CD14-positive monocyte (primary cell): ENCODE data around the gene FAM98B. TPM values are rescaled to one million over a fixed set of nuclear protein-coding genes. Genes with fewer than 3 reads are reported as not detected.
A peak's percentile ranks its signal among the peaks of the same experiment; 100 is the strongest.
"Not testable (repeated sequence)": the region's sequence is repeated elsewhere in the genome, so short reads cannot be mapped to it uniquely, and the experiment has no call there.

Experiments used
- DNase-seq, 3 donors: peaks; one replicate each; pipeline ENCODE4 v3.0.0-alpha.2; 2011 to 2022
- H2AFZ ChIP-seq: 2 replicates; pipeline ENCODE4 v1.6.0; 2012; ENCODE audit warnings: mild to moderate bottlenecking, low read depth, low read length, inconsistent platforms; ENCODE audit not compliant: insufficient read depth, poor library complexity, severe bottlenecking
- H3K27ac ChIP-seq, 2 donors: 1 replicate in 1 of 2; 2 replicates in 1 of 2; pipeline ENCODE4 v1.5.1; 2012 to 2013; ENCODE audit warnings: low read length in 2 of 2, control low read depth in 1 of 2, inconsistent platforms in 1 of 2, low read depth in 1 of 2, mild to moderate bottlenecking in 1 of 2
- H3K27me3 ChIP-seq, 2 donors: one replicate each; pipeline versions ENCODE4 v1.6.0 to v1.6.1; 2011 to 2013; ENCODE audit warnings: low read length in 2 of 2; ENCODE audit not compliant: control insufficient read depth in 2 of 2, insufficient read depth in 2 of 2
- H3K36me3 ChIP-seq, 2 donors: replicated peaks in 1 of 2; 1 replicate in 1 of 2; 2 replicates in 1 of 2; pipeline versions ENCODE4 v1.5.1 to v1.6.1; 2012 to 2013; ENCODE audit warnings: low read length in 2 of 2, control low read depth in 1 of 2, inconsistent platforms in 1 of 2, mild to moderate bottlenecking in 1 of 2; ENCODE audit not compliant: insufficient read depth in 2 of 2, control insufficient read depth in 1 of 2
- H3K4me1 ChIP-seq, 2 donors: 1 replicate in 1 of 2; 2 replicates in 1 of 2; pipeline versions ENCODE4 v1.5.1 to v1.6.1; 2012 to 2013; ENCODE audit warnings: low read length in 2 of 2, control low read depth in 1 of 2, inconsistent platforms in 1 of 2, mild to moderate bottlenecking in 1 of 2, moderate library complexity in 1 of 2; ENCODE audit not compliant: insufficient read depth in 2 of 2, control insufficient read depth in 1 of 2
- H3K4me2 ChIP-seq: replicated peaks from 2 replicates; pipeline ENCODE3; 2012; ENCODE audit warnings: low read length, moderate library complexity, mild to moderate bottlenecking; ENCODE audit not compliant: poor library complexity, severe bottlenecking; ENCODE audit errors: extremely low read depth
- H3K4me3 ChIP-seq, 3 experiments: fragments of 200-600 bp in 1 of 3; sonication (generic) in 1 of 3; replicated peaks in 1 of 3; 1 replicate in 2 of 3; 2 replicates in 1 of 3; pipeline ENCODE4 v1.5.1; 2011 to 2013; ENCODE audit warnings: low read length in 3 of 3, mild to moderate bottlenecking in 3 of 3, control low read depth in 2 of 3, low read depth in 2 of 3, inconsistent platforms in 1 of 3, moderate library complexity in 1 of 3
- H3K79me2 ChIP-seq: 2 replicates; pipeline ENCODE4 v1.6.0; 2012; ENCODE audit warnings: mild to moderate bottlenecking, control low read depth, inconsistent platforms, low read length, moderate library complexity; ENCODE audit not compliant: insufficient read depth
- H3K9ac ChIP-seq: 2 replicates; pipeline ENCODE4 v1.6.0; 2017; ENCODE audit warnings: low read length, mild to moderate bottlenecking; ENCODE audit not compliant: insufficient read depth, poor library complexity, severe bottlenecking
- H3K9me3 ChIP-seq, 2 donors: replicated peaks in 1 of 2; 1 replicate in 1 of 2; 2 replicates in 1 of 2; pipeline versions ENCODE4 v1.5.1 to v1.6.1; 2012 to 2013; ENCODE audit warnings: low read length in 2 of 2, control low read depth in 1 of 2; ENCODE audit not compliant: control insufficient read depth in 1 of 2, insufficient read depth in 1 of 2
- H4K20me1 ChIP-seq: 2 replicates; pipeline ENCODE4 v1.6.0; 2012; ENCODE audit warnings: mild to moderate bottlenecking, low read length, control low read depth, moderate library complexity; ENCODE audit not compliant: insufficient read depth
- H3K27ac Mint-ChIP-seq, 7 donors: one replicate each; pipeline ENCODE4 v1.8.0; 2020; ENCODE audit warnings: mild to moderate bottlenecking in 7 of 7, mixed read lengths in 7 of 7, moderate library complexity in 6 of 7, inconsistent platforms in 2 of 7
- H3K27me3 Mint-ChIP-seq, 3 donors: one replicate each; pipeline ENCODE4 v1.8.0; 2021 to 2022; ENCODE audit warnings: low read depth in 3 of 3, mild to moderate bottlenecking in 3 of 3, mixed read lengths in 3 of 3, moderate library complexity in 3 of 3, inconsistent platforms in 1 of 3
- H3K36me3 Mint-ChIP-seq, 2 donors: one replicate each; pipeline ENCODE4 v1.8.0; 2020; ENCODE audit warnings: mixed read lengths in 2 of 2, inconsistent platforms in 1 of 2, mild to moderate bottlenecking in 1 of 2
- H3K4me1 Mint-ChIP-seq: one replicate; pipeline ENCODE4 v1.8.0; 2020; ENCODE audit warnings: mild to moderate bottlenecking, mixed read lengths
- H3K4me3 Mint-ChIP-seq, 2 donors: one replicate each; pipeline ENCODE4 v1.8.0; 2020; ENCODE audit warnings: mild to moderate bottlenecking in 2 of 2, mixed read lengths in 2 of 2, moderate library complexity in 1 of 2
- H3K9me3 Mint-ChIP-seq, 7 donors: one replicate each; pipeline ENCODE4 v1.8.0; 2020 to 2022; ENCODE audit warnings: mixed read lengths in 7 of 7, mild to moderate bottlenecking in 6 of 7, moderate library complexity in 6 of 7, inconsistent platforms in 2 of 7
- WGBS: methylation state at CpG from one replicate; pipeline ENCODE4 v1.1.5; 2013; ENCODE audit warnings: missing lambda C conversion rate; ENCODE audit not compliant: insufficient coverage; 5-methylcytosine and 5-hydroxymethylcytosine counted together
- intact Hi-C, 2 donors: fragments of 100-400 bp; cut with micrococcal nuclease; formaldehyde crosslinking; loops; one replicate each; pipeline versions ENCODE4 v1.15.0 to v1.15.1; 2023
- polyA plus RNA-seq, 3 donors: library from polyadenylated mRNA; depleted of rRNA in 1 of 3; unstranded in 2 of 3; stranded (reverse) in 1 of 3; fragments of 300-500 nt in 2 of 3; fragments of >200 nt in 1 of 3; fragmentation: Illumina TruSeq in 2 of 3; gene quantifications; 1 replicate in 2 of 3; 2 replicates in 1 of 3; pipeline ENCODE4 v1.2.3, GENCODE V29; 2012 to 2021
- TF ChIP-seq, protein P1 (sequence below): fragments of 200-600 bp; IDR thresholded peaks from one replicate; pipeline ENCODE4 v1.8.0; 2022; ENCODE audit warnings: antibody characterized with exemption, mild to moderate bottlenecking

FAM98B gene
- polyA plus RNA-seq, 3 donors: 0.41 to 1.3 (median 0.69) TPM

DNA sequence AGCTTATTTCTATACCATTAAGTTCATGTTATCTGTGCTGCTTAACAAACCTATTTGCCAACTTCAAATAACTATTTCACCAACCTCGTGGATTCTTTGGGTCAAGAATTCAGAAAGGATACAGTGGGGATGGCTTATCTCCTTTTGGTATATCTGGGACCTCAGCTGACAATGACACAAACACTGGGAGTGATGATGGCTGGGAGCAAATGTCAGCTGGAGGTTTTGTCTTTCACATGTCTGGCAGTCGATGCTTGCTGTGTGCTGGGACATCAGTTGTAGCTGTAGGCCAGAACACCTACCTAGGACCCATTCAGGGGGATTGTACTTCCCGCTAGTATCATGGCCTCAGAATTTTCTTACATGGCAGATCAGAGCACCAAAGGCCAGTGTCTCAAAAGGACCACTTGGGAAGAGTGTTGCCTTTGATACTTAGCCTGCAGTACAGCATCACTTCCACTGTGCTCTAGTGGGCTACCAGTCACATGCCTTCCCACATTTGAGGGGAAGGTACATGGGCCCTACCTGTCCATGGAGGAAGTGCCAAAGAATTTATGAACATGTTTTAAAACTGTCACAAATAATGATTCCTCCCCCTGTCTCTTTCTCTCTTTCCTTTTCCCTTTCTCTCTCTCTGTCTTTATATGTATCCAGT, 23.7 kb upstream of the FAM98B start:
- Mint-ChIP-seq H3K4me3 (no peak overlapping the region), H3K36me3 (no peaks in the 10 kb centered on the region), H3K9me3 (no peaks in the 10 kb centered on the region), H3K27ac (no peak overlapping the region), H3K27me3 (peaks cover 3 to 11% (median 7%) of the 10 kb centered on the region in 3 donors), H3K4me1 (no peaks in the 10 kb centered on the region)
- H3K4me3 ChIP-seq: no peak overlapping the region
- H3K79me2 ChIP-seq: no peaks in the 10 kb centered on the region
- DNase-seq: no peak
- H3K36me3 ChIP-seq: no peaks in the 10 kb centered on the region
- TF ChIP-seq, protein P1, sequence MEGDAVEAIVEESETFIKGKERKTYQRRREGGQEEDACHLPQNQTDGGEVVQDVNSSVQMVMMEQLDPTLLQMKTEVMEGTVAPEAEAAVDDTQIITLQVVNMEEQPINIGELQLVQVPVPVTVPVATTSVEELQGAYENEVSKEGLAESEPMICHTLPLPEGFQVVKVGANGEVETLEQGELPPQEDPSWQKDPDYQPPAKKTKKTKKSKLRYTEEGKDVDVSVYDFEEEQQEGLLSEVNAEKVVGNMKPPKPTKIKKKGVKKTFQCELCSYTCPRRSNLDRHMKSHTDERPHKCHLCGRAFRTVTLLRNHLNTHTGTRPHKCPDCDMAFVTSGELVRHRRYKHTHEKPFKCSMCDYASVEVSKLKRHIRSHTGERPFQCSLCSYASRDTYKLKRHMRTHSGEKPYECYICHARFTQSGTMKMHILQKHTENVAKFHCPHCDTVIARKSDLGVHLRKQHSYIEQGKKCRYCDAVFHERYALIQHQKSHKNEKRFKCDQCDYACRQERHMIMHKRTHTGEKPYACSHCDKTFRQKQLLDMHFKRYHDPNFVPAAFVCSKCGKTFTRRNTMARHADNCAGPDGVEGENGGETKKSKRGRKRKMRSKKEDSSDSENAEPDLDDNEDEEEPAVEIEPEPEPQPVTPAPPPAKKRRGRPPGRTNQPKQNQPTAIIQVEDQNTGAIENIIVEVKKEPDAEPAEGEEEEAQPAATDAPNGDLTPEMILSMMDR: no peak
- no peak overlapping the region for H3K27ac ChIP-seq
- no peaks in the 10 kb centered on the region for H3K27me3 ChIP-seq
- H4K20me1 ChIP-seq: no peaks in the 10 kb centered on the region
- 94% methylated on average over 2 of the region's 3 CpGs for WGBS
- H2AFZ ChIP-seq: no peak overlapping the region
- H3K9ac ChIP-seq: no peak overlapping the region
- no peaks in the 10 kb centered on the region for H3K9me3 ChIP-seq
- no peaks in the 10 kb centered on the region for H3K4me1 ChIP-seq
- no peak overlapping the region for H3K4me2 ChIP-seq
- intact Hi-C loops: no loop called here

DNA sequence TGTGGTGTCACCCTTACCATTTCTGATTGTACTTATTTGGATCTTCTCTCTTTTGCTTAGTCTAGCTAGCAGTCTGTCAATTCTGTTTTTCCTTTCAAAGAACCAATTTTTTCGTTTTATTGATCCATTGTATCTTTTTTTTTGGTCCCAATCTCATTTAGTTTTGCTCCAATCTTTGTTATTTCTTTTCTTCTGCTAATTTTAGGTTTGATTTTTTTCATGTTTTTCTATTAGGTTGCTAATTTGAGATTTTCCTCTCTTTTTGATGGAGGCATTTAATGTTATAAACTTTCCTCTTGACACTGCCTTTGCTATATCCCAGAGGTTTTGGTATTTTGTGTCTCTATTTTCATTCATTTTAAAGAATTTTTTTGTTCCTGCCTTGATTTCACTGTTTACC, 16.9 kb upstream of the FAM98B start:
- Histone ChIP-seq H3K79me2 (no peaks in the 10 kb centered on the region), H3K27ac (no peak overlapping the region), H3K36me3 (no peaks in the 10 kb centered on the region), H2AFZ (no peak overlapping the region), H3K4me2 (no peak overlapping the region), H3K9ac (no peak overlapping the region), H3K4me1 (peaks cover 18 to 24% of the 10 kb centered on the region in 2 donors), H3K4me3 (no peak overlapping the region), H4K20me1 (no peaks in the 10 kb centered on the region), H3K27me3 (no peaks in the 10 kb centered on the region), H3K9me3 (no peaks in the 10 kb centered on the region)
- intact Hi-C loops: no loop called here
- Mint-ChIP-seq H3K4me3 (peak overlapping the region in 1 of 2 donors; percentile 50), H3K4me1 (peaks cover 27% of the 10 kb centered on the region), H3K27ac (no peak overlapping the region), H3K36me3 (no peaks in the 10 kb centered on the region), H3K9me3 (peaks cover 0 to 4% (median 0%) of the 10 kb centered on the region in 7 donors), H3K27me3 (peaks cover 5 to 15% (median 6%) of the 10 kb centered on the region in 3 donors)
- no peak for DNase-seq
- no CpG with 5 or more reads among the region's 1 CpG for WGBS
- TF ChIP-seq, protein P1: no peak

DNA sequence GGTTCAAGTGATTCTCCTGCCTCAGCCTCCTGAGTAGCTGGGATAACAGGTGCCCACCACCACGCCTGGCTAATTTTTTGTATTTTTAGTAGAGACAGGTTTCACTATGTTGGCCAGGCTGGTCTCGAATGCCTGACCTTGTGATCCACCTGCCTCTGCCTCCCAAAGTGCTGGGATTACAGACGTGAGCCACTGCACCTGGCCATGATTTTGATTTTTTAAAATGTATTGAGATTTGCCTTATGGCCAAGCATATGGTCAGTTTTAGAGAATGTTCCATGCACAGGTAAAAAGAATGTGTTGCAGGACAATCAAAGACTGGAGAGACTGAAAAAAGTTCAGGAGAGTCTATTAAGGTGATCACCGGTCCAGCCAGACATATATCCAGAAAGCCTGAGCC, 16.3 kb upstream of the FAM98B start:
- H3K9ac ChIP-seq, H3K4me3 Mint-ChIP-seq, H3K4me2 ChIP-seq, H2AFZ ChIP-seq, H3K9me3 Mint-ChIP-seq, H3K36me3 ChIP-seq, H3K79me2 ChIP-seq, H3K36me3 Mint-ChIP-seq, H3K27me3 ChIP-seq, H3K9me3 ChIP-seq, H3K4me3 ChIP-seq, H4K20me1 ChIP-seq, DNase-seq, intact Hi-C loops: not testable (repeated sequence)
- Mint-ChIP-seq H3K27ac (peak overlapping the region in 4 of 7 donors; percentile 6 to 60 (median 12)), H3K27me3 (peaks cover 5 to 15% (median 6%) of the 10 kb centered on the region in 3 donors), H3K4me1 (peaks cover 27% of the 10 kb centered on the region)
- 92% methylated on average over 3 of the region's 4 CpGs for WGBS
- Histone ChIP-seq H3K4me1 (peaks cover 18 to 24% of the 10 kb centered on the region in 2 donors), H3K27ac (peak overlapping the region in 1 of 2 donors; percentile 30)
